Motor neuron (in vitro differentiated cells): Measurements from ENCODE around the gene NPFFR2. TPM values are rescaled to one million over a fixed set of nuclear protein-coding genes. Genes with fewer than 3 reads are reported as not detected.

ENCODE experiments used
- ATAC-seq, 8 experiments: fragments of 200-7000 bp; cut with Tn5 transposase; replicated peaks in 6 of 8; 2 replicates each; pipeline ENCODE4 v1.8.0; 2021; ENCODE audit warnings: mild to moderate bottlenecking in 8 of 8, moderate library complexity in 8 of 8
- H3K27ac ChIP-seq, 2 donors: fragments of 250-450 bp; sonication (Bioruptor Pico); 2 replicates each; pipeline ENCODE4 v1.9.0; 2021; ENCODE audit warnings: antibody characterized with exemption in 2 of 2, mild to moderate bottlenecking in 2 of 2, moderate library complexity in 1 of 2
- H3K4me1 ChIP-seq, 2 donors: fragments of 250-450 bp; sonication (Bioruptor Pico); replicated peaks in 1 of 2; 2 replicates each; pipeline ENCODE4 v1.6.1; 2021; ENCODE audit warnings: antibody characterized with exemption in 2 of 2, mild to moderate bottlenecking in 2 of 2, moderate library complexity in 1 of 2
- H3K4me3 ChIP-seq, 5 donors: fragments of 250-450 bp; sonication (Bioruptor Pico); 2 replicates each; pipeline ENCODE4 v1.9.0; 2021; ENCODE audit warnings: antibody characterized with exemption in 5 of 5, mild to moderate bottlenecking in 5 of 5, moderate library complexity in 4 of 5
- WGBS, 10 experiments: fragments of 450-650 bp; shearing (Covaris generic); methylation state at CpG; one replicate each; pipeline ENCODE4 v1.0.0; 2022; 5-methylcytosine and 5-hydroxymethylcytosine counted together
- in situ Hi-C, 9 experiments: fragments of 400-800 bp; cut with MboI; loops; one replicate each; pipeline ENCODE4 v1.15.0; 2021; ENCODE audit warnings: low sequenced_read_pairs in 9 of 9, low pct_unique_long_range_greater_than_20kb in 2 of 9; ENCODE audit not compliant: unreplicated experiment in 9 of 9
- total RNA-seq, 8 experiments: library from RNA; unstranded; fragments of 300-600 nt; gene quantifications; 2 replicates each; pipeline versions ENCODE4 v1.2.3 to v1.2.4, GENCODE V29; 2022

NPFFR2 gene
- total RNA-seq = 1 to 10 TPM in 1 of 8 experiments, under 1 TPM in 4, not detected in 3; 0.21 to 1.1 (median 0.37) TPM

DNA sequence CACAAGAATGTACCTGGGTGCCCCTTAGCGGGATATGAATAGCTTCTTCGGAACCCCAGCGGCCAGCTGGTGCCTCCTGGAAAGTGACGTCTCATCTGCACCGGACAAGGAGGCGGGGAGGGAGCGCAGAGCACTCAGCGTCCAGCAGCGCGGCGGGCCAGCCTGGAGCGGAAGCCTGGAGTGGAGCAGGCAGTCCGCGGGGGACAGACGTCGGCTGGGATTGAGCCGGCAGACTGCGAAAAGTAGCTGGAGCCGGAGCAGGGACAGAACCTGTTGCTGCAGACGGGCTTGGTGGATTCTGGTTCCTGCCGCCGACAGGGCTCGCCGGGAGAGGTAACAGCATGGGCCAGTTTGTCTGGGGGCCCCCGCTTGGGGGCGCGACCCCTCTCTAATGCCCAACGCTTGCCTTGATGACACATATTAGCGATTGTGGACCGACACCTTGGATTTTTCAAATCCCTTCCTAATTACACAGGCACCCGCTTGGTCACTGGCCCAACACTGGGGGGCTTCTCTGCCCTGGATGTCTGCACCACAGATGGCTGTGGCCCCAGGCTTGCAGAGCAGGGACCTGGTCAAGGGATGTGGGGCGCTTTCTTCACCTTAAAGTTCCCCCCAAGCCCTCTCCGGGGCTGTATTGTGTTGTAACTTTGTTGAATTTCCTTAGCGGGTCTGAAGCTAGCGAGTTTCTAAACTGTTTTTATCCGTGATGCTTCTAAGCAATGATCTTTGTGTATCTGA, at the start of gene NPFFR2:
NPFFR2 (plus strand) TSS at position 133 of the 741 bp plus-strand sequence. CDS start 96,592 bp downstream, outside the sequence.
- ATAC-seq = peak in 7 of 8 experiments; percentile 73 to 99 (median 96)
- 0 to 79% (median 13%) methylated on average over 2 to 24 of the region's 36 CpGs; no CpG with 5 or more reads in 3 of the 10 experiments for WGBS, 10 experiments
- in situ Hi-C loops = no loop called here
- no peak within 1 kb of the TSS for H3K27ac ChIP-seq
- no peaks in the 10 kb centered on the region for H3K4me1 ChIP-seq
- H3K4me3 ChIP-seq = peak within 1 kb of the TSS; percentile 5 to 39 (median 26)

GRCh38 chr4:71992571-71993312, 39.1 kb upstream of the NPFFR2 start:
- WGBS, 10 experiments = 0 to 100% (median 71%) methylated on average over 1 to 2 of the region's 2 CpGs
- Histone ChIP-seq H3K4me1 (no peaks in the 10 kb centered on the region), H3K27ac (no peak overlapping the region), H3K4me3 (no peak overlapping the region)
- peak in 3 of 8 experiments; percentile 98 to 99 (median 99) for ATAC-seq
- in situ Hi-C loops = no loop called here

DNA sequence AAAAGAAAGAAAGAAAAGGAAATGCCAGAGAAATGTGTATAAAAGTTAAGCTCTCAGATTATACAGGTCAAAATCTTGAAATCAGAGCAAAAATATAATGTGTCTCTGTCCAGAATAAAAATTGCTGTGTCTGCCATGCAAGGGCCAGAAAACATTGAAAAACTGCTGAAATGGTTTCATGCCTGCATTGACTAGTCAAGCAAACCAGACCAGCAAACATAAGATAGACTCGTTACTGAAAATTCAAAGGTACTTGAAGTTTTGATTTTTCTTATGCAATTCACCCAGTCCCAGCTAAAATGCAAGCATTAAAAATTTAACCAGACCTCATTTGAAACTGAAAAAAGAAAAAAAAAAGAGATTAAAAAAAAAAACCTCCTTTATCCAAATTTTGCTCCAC, 37.2 kb upstream of the NPFFR2 start:
- Histone ChIP-seq H3K4me1 (no peaks in the 10 kb centered on the region), H3K27ac (no peak overlapping the region), H3K4me3 (no peak overlapping the region)
- 12 to 92% (median 80%) methylated on average over 1 of the region's 1 CpG; no CpG with 5 or more reads in 1 of the 10 experiments for WGBS, 10 experiments
- in situ Hi-C loops = no loop called here
- no peak for ATAC-seq

DNA sequence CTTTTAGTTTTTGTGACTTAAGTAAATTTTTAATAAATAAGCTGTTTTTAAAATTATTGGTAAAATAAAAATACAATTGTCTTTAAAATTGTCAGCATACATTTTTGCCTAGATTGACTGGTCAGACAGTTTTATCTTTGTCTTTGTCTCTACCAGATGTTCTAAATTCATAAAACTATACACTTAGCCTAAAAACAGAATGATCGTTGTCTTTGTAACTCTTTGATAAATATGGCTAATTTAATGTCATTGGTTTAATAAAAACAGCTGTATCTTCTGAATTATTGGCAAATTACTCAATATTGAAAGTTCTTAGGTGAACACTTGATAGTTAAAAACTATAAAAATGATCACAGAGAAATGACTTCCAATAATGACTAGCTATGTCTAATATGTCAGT, 36.5 kb upstream of the NPFFR2 start:
- no peaks in the 10 kb centered on the region for H3K4me1 ChIP-seq
- H3K4me3 ChIP-seq = no peak overlapping the region
- no peak overlapping the region for H3K27ac ChIP-seq
- in situ Hi-C loops = no loop called here
- no peak for ATAC-seq
- 0 to 90% (median 71%) methylated on average over 1 of the region's 1 CpG; no CpG with 5 or more reads in 2 of the 10 experiments for WGBS, 10 experiments

- no peak overlapping the region for H3K4me3 ChIP-seq
- WGBS, 10 experiments = 17 to 95% (median 80%) methylated on average over 2 of the region's 2 CpGs; no CpG with 5 or more reads in 1 of the 10 experiments
- in situ Hi-C loops = no loop called here
- no peaks in the 10 kb centered on the region for H3K4me1 ChIP-seq
- peak in 3 of 8 experiments; percentile 31 to 65 (median 57) for ATAC-seq
- H3K27ac ChIP-seq = no peak overlapping the region
Measured at GRCh38 chr4:72006586-72006985, 25.2 kb upstream of the NPFFR2 start.

GRCh38 chr4:72011906-72012305, 19.9 kb upstream of the NPFFR2 start:
- Histone ChIP-seq H3K27ac (no peak overlapping the region), H3K4me3 (no peak overlapping the region), H3K4me1 (no peaks in the 10 kb centered on the region)
- in situ Hi-C loops = no loop called here
- ATAC-seq = no peak

DNA sequence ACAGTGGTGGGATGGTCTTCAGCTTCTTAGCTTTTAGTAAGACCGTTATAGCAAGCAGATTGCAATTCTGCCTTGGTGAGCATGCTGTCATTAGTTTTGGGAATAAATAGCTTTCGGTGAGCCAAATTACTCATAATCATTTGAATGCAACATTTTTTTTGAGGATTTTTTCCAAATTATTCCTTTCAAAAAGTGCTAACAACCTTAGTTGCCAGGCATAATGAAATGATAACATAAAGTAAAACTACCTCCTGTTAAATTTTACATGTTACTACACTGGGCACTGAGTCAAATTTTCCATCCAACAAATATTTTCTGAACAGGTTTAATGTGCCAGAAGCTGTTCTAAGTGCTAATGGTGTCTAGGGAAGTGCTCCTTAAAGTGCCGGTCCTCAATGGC, 15.8 kb upstream of the NPFFR2 start:
- no peaks in the 10 kb centered on the region for H3K4me1 ChIP-seq
- no peak overlapping the region for H3K4me3 ChIP-seq
- H3K27ac ChIP-seq = no peak overlapping the region
- WGBS, 10 experiments = 0 to 94% (median 76%) methylated on average over 1 to 3 of the region's 3 CpGs
- ATAC-seq = no peak
- in situ Hi-C loops = no loop called here

GRCh38 chr4:72019688-72020087, 12.1 kb upstream of the NPFFR2 start:
- H3K4me1 ChIP-seq = no peaks in the 10 kb centered on the region
- no peak for ATAC-seq

DNA sequence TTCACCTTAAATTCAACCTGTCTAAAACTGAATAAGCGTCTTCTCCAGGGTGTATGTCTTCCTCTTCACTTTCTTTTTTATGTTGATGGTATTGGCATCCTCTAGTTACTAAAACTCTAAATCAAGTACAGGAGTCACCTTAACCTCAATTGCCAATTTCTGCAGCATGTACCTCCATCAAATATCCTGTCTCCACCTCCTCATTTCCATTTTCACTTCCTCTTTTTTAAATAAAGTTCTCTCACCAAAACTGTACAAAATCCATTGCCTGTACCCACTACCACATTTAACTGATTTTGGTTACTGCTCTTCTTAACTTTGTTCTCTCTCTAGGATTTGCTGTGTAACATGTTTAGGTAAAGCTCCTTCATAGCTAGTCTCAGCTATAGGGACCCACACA, 9.2 kb upstream of the NPFFR2 start:
- WGBS, 10 experiments = 33 to 100% (median 80%) methylated on average over 1 of the region's 1 CpG; no CpG with 5 or more reads in 3 of the 10 experiments
- in situ Hi-C loops = no loop called here
- ATAC-seq = no peak

More at GRCh38 chr4:72019688-72020087, 12.1 kb upstream of the NPFFR2 start:
- WGBS, 10 experiments = 0 to 100% (median 61%) methylated on average over 1 to 3 of the region's 3 CpGs; no CpG with 5 or more reads in 1 of the 10 experiments
- no peak overlapping the region for H3K4me3 ChIP-seq
- in situ Hi-C loops = no loop called here
- H3K27ac ChIP-seq = no peak overlapping the region

DNA sequence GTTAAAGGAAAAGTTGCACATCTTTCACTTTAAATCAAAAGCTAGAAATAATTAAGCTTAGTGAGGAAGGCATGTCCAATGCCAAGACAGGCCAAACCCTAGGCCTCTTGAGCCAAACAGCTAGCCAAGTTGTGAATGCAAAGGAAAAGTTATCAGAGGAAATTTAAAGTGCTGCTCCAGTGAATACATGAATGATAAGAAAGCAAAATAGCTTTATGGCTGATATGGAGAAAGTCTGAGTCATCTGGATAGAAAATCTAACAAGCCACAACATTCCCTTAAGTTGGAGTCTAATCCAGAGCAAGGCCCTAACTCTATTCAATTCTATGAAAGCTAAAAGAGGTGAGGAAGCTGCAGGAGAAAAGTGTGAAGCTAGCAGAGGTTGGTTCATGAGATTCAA, 23.8 kb downstream of the NPFFR2 start:
- in situ Hi-C loops = no loop called here
- no peaks in the 10 kb centered on the region for H3K4me1 ChIP-seq
- no peak overlapping the region for H3K4me3 ChIP-seq
- ATAC-seq = no peak
- H3K27ac ChIP-seq = no peak overlapping the region

More for the DNA sequence above, 9.2 kb upstream of the NPFFR2 start:
- H3K4me1 ChIP-seq = no peaks in the 10 kb centered on the region
- H3K4me3 ChIP-seq = no peak overlapping the region
- no peak overlapping the region for H3K27ac ChIP-seq

- Histone ChIP-seq H3K27ac (no peak overlapping the region), H3K4me1 (no peaks in the 10 kb centered on the region), H3K4me3 (no peak overlapping the region)
- in situ Hi-C loops = no loop called here
- no peak for ATAC-seq
- WGBS, 10 experiments = 0 to 91% (median 27%) methylated on average over 2 of the region's 2 CpGs; no CpG with 5 or more reads in 1 of the 10 experiments
Measured at GRCh38 chr4:72063726-72064125, 31.9 kb downstream of the NPFFR2 start.

DNA sequence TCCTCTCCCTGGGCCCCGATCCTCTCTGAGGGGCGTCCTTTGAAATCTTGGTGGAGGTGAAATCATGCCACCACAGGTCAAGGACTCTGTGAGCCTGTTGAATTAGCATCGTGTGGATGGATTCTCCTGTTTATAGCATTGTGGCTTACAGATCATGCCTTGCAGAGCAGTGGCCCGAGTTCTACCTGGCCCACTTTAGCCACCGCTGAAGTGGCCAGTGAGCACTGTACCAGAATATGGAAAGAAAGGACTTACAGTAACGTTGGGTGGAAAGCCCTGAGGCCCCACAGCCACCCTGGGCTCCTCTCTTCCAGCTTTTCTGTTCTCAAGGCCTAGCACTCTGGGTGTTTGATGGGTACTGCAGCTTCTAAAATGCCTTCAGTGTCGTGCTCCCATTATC, 35.3 kb downstream of the NPFFR2 start:
- no peak overlapping the region for H3K4me3 ChIP-seq
- H3K27ac ChIP-seq = no peak overlapping the region
- 20 to 95% (median 67%) methylated on average over 1 to 7 of the region's 7 CpGs; no CpG with 5 or more reads in 3 of the 10 experiments for WGBS, 10 experiments
- no peak for ATAC-seq
- in situ Hi-C loops = no loop called here
- peaks cover 3 to 5% of the 10 kb centered on the region in 2 donors for H3K4me1 ChIP-seq

DNA sequence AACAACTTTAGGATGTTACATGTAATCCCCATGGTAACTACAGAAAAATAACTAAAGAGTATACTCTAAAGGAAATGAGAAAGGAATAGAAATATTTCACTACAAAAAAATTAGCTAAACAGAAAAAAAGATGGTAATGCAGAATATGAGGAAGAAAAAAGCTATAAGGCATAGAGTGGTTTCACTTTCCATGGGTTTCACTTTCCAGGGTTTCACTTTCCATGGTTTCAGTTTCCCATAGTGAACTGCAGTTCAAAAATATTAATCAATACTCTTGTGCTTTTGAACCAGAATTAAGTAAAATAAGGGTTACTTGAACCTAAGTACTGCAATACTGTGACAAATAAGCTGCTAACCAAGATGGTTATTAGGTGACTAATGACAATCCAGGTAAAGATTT, 42.0 kb downstream of the NPFFR2 start:
- peak in 1 of 8 experiments; percentile 12 for ATAC-seq
- Histone ChIP-seq H3K4me1 (peaks cover 3 to 5% of the 10 kb centered on the region in 2 donors), H3K4me3 (no peak overlapping the region), H3K27ac (no peak overlapping the region)
- in situ Hi-C loops = no loop called here
